Testis (tissue), 2 donors: Measurements from ENCODE around the gene SNAPC2.

Experiments used
- POLR2A ChIP-seq: fragments of 450-650 bp; IDR thresholded peaks from one replicate; pipeline ENCODE4 v1.6.1; 2017; ENCODE audit warnings: antibody characterized with exemption, mild to moderate bottlenecking, moderate library complexity
- TF ChIP-seq, protein P1 (sequence below), 3 experiments: fragments of 450-650 bp in 2 of 3; fragments of 200-600 bp in 1 of 3; sonication (generic) in 1 of 3; IDR thresholded peaks; one replicate each; pipeline ENCODE4 v1.5.1; 2016 to 2019; ENCODE audit warnings: antibody characterized with exemption in 3 of 3, mild to moderate bottlenecking in 2 of 3, moderate library complexity in 1 of 3

DNA sequence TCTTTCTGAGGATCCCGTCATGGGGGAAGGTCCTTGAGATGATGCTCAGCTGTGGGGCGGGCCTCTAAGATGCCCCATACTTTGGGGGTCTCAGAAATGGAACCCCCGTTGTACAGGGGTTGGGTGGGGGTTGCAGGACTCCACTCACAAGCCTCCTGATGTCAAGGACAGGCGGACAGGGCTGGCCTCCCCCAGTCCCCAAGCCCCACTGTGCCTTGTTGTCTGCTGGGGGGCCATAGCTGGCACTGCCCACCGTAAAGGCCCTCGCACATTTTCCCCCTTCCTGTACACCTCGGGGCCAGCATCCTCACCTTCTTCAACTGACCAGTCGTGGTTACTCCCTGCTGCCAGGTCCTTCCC, 2.7 kb downstream of the SNAPC2 start:
- TF ChIP-seq, protein P1, sequence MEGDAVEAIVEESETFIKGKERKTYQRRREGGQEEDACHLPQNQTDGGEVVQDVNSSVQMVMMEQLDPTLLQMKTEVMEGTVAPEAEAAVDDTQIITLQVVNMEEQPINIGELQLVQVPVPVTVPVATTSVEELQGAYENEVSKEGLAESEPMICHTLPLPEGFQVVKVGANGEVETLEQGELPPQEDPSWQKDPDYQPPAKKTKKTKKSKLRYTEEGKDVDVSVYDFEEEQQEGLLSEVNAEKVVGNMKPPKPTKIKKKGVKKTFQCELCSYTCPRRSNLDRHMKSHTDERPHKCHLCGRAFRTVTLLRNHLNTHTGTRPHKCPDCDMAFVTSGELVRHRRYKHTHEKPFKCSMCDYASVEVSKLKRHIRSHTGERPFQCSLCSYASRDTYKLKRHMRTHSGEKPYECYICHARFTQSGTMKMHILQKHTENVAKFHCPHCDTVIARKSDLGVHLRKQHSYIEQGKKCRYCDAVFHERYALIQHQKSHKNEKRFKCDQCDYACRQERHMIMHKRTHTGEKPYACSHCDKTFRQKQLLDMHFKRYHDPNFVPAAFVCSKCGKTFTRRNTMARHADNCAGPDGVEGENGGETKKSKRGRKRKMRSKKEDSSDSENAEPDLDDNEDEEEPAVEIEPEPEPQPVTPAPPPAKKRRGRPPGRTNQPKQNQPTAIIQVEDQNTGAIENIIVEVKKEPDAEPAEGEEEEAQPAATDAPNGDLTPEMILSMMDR (IDR thresholded peaks at IDR 0.05): no peak
- TF ChIP-seq POLR2A: no peak
